Upper lobe of right lung (tissue), 1 donor: ENCODE measurements around the gene DNMT3A. TPM values are rescaled to one million over a fixed set of nuclear protein-coding genes. Genes with fewer than 3 reads are reported as not detected.

Source experiments
- ATAC-seq: fragments of 200-7000 bp; cut with Tn5 transposase; one replicate; pipeline ENCODE4 v1.9.1; 2020; ENCODE audit warnings: mild to moderate bottlenecking, moderate library complexity
- DNase-seq: peaks from one replicate; pipeline ENCODE4 v3.0.0-alpha.2; 2020
- H3K27ac ChIP-seq: fragments of 200-600 bp; one replicate; pipeline ENCODE4 v1.8.0; 2022
- H3K27me3 ChIP-seq: fragments of 200-600 bp; one replicate; pipeline ENCODE4 v1.8.0; 2022; ENCODE audit warnings: mild to moderate bottlenecking
- H3K36me3 ChIP-seq: fragments of 200-600 bp; one replicate; pipeline ENCODE4 v1.8.0; 2022
- H3K4me1 ChIP-seq: fragments of 200-600 bp; one replicate; pipeline ENCODE4 v1.8.0; 2022
- H3K4me3 ChIP-seq: fragments of 200-600 bp; one replicate; pipeline ENCODE4 v1.8.0; 2022; ENCODE audit warnings: mild to moderate bottlenecking
- H3K9me3 ChIP-seq: fragments of 200-600 bp; one replicate; pipeline ENCODE4 v1.8.0; 2022
- intact Hi-C: fragments of 100-400 bp; cut with DNase I; formaldehyde crosslinking; loops from one replicate; pipeline ENCODE4 v1.11.0; 2022
- total RNA-seq: library from RNA; stranded (reverse); fragmentation: NEBNext Ultra II Directional; extraction: Animal tissue kit (Norgen Biotek cat#: 25700); gene quantifications from one replicate; pipeline ENCODE4 v1.2.1, GENCODE V29; 2021
- TF ChIP-seq, protein P1 (sequence below): fragments of 200-600 bp; IDR thresholded peaks from one replicate; pipeline ENCODE4 v1.8.0; 2022; ENCODE audit warnings: antibody characterized with exemption
- donor health status: DM: no; HTN: yes; CAD: no; lungs with severe emphysema.

Gene DNMT3A
- total RNA-seq, 1 donor from 2014 or later: 31.3 TPM

DNA sequence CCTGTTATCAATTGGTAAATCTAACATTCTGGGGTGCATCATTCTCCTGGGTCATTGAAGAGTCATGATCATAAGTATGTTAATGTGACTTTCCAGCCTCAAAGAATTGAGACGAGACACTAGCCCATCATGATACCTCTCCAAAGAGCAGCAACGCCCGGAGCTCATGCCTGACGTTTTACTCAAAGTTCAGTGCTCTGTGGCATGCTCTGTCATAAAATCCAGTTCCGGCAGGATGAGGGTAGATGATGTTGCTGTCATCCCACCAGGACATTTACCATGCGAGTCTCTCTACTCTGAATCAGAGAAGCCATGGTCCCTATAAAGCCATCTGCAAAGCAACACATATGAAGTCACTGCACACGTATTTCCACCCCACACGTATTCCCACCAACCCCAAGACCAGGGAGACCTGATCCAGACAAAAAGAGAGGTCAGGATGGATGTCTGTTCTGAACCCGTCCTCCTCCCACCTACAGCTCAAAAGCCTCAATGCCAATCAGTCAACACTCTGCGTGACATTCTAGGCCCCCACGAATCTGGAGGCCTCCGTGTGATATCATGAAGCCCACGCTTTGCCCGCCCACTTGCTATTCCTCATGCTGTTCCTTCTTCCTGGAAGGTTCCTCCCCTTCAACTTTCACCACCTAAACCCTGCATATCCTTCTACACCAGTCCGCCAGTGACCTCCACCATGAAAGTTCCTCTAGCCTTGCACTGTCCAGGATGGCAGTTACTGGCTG is 85.8 kb downstream of the DNMT3A start:
- ATAC-seq: peak; percentile 39
- H3K9me3 ChIP-seq: no peaks in the 10 kb centered on the region
- no peak overlapping the region for H3K4me3 ChIP-seq
- peaks cover 17% of the 10 kb centered on the region for H3K36me3 ChIP-seq
- H3K27ac ChIP-seq: no peak overlapping the region
- TF ChIP-seq, protein P1, sequence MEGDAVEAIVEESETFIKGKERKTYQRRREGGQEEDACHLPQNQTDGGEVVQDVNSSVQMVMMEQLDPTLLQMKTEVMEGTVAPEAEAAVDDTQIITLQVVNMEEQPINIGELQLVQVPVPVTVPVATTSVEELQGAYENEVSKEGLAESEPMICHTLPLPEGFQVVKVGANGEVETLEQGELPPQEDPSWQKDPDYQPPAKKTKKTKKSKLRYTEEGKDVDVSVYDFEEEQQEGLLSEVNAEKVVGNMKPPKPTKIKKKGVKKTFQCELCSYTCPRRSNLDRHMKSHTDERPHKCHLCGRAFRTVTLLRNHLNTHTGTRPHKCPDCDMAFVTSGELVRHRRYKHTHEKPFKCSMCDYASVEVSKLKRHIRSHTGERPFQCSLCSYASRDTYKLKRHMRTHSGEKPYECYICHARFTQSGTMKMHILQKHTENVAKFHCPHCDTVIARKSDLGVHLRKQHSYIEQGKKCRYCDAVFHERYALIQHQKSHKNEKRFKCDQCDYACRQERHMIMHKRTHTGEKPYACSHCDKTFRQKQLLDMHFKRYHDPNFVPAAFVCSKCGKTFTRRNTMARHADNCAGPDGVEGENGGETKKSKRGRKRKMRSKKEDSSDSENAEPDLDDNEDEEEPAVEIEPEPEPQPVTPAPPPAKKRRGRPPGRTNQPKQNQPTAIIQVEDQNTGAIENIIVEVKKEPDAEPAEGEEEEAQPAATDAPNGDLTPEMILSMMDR: no peak
- no peaks in the 10 kb centered on the region for H3K27me3 ChIP-seq
- intact Hi-C loops: no loop called here
- DNase-seq: peak; percentile 76
- H3K4me1 ChIP-seq: peaks cover 17% of the 10 kb centered on the region

DNA sequence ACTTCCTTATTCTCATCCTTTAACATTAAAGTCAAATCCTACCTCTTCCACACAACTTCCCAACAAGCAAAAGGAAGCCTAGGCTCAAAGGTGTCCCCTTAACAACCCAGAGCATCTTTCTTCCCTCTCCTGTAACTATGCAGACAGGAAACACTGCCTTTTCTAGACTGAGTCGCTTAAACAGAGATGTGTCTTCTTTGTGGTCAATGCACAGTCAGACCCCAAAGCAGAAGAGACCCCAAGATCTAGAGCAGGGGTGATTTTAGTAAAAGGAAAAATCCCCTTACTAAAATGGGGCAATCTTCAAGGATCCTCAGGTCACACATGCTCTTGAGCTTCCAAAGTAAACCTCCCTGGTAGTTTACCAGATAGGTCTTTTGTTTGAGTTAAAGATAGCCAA is 86.8 kb downstream of the DNMT3A start:
- intact Hi-C loops: no loop called here
- Histone ChIP-seq H3K4me1 (peaks cover 17% of the 10 kb centered on the region), H3K36me3 (peaks cover 13% of the 10 kb centered on the region), H3K27ac (no peak overlapping the region), H3K9me3 (no peaks in the 10 kb centered on the region), H3K4me3 (no peak overlapping the region), H3K27me3 (no peaks in the 10 kb centered on the region)
- TF ChIP-seq, protein P1: no peak
- DNase-seq: no peak
- ATAC-seq: no peak

DNA sequence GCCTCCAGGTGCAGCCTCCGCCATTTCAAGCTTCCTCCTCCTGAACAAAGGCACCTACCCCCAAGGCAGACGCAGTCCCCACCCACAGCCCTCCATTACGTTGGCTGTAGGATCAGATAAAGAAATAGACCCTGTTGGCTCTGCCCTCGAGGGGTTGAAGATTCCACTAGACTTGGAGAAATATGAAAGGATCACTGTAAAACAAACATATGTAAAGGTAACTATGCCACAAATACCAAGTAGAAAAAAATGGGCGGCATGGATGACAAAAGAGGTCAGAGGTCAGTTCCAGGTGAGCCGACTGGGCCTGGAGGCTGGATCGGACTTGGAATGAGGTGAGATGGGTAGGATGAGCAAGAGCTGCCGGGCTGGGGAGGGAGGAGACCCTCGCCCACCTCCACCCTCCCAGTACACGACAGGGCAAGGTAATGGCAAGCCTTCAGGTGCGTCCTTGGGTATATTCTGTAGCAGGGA is 88.5 kb downstream of the DNMT3A start:
- intact Hi-C loops: no loop called here
- peak overlapping the region; percentile 63 for H3K4me3 ChIP-seq

DNA sequence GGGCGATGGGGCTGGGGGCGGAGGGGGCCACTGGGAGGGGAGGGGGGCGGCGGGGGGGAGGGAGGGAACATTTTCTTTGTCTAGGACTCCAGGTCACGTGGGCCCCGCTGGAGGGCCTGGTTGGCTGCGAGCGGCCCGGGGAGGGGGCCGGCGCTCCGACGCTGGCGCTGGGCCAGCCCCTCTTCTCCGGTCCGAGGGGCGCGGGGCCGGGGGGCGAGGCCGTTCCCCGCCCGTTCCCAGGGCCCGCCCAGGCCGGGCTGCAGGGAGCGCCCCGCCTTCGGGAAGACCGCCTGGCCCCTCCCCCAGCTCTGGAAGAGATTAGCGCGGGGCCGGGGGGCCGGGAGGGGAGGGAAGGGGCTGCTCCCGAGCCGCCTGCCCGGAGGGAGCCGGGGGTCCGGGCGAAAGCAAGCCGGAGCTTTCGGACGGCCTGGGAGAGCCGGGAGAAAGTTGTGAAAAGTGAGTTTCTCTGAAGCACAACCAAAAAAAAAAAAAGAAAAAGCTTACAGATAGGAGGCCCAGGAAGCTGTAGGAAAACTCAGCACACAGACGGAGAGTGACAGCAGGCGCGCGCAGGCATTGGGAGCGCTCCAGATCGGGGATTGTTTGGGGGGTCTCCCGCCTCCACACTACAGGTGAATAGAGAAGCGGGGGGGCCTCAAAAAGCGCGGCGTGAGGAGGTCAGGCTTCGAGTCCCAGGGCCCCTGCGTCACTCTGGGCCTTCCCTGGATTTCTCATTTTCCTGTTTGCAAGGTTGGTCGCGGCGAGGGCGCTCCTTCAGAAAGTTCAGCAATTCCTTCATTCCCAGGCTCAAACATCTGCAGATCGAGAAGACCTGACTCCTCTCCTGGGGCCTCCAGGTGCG is 89.2 kb downstream of the DNMT3A start:
- H3K36me3 ChIP-seq: peaks cover 12% of the 10 kb centered on the region
- ATAC-seq (peak; percentile 75), DNase-seq (peak; percentile 86)
- H3K27ac ChIP-seq: peak overlapping the region; percentile 81
- TF ChIP-seq, protein P1: no peak
- intact Hi-C loops: no loop called here
- H3K9me3 ChIP-seq: no peaks in the 10 kb centered on the region
- H3K4me1 ChIP-seq: peaks cover 17% of the 10 kb centered on the region
- H3K4me3 ChIP-seq: peak overlapping the region; percentile 63
- no peaks in the 10 kb centered on the region for H3K27me3 ChIP-seq

More for the DNA sequence above, 88.5 kb downstream of the DNMT3A start:
- Histone ChIP-seq H3K27me3 (no peaks in the 10 kb centered on the region), H3K9me3 (no peaks in the 10 kb centered on the region), H3K27ac (no peak overlapping the region), H3K4me1 (peaks cover 17% of the 10 kb centered on the region), H3K36me3 (peaks cover 12% of the 10 kb centered on the region)
- TF ChIP-seq, protein P1: no peak
- no peak for DNase-seq
- ATAC-seq: no peak

DNA sequence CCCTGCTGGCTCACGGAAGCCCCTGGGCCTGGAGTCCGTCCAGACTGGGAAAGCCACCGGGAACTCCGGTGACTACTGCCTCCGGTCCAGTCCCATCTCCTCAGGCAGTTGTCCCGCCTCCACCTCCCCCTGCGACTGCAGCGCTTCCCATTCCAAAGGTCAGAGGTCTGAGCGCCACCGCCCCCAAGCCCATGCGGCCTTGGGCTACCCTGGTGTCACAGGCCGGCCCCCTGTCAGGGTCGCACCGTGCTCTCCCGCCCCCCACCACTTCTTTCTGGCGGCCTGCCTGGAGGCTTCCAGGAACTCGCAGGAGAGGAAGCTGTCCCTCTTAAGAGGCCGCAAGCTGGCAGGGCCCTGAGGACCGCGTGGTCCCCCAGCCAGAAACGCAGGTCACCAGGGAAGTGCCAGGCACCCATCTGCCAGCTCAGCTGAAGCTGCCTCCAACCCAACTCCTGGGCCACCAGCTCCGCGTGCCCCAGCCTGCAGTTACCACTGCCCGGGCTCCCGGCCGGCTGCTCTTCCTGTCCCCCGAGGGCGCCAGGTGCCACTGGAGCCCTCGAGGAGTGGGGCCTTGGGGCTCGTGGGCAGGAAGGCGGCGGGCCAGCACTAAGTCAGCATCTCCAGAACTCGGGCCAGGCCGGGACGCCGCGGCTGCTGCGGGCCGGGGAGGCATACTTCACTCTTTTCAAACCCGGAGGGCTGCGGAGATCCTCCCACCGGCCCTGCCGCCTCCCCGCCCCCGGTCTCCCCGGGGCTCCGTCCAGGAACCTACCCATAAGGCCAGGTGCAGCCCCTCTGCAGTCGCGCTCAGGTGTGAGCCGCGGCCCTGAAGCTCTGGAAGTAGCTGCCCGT is 90.1 kb downstream of the DNMT3A start:
- Histone ChIP-seq H3K27me3 (no peaks in the 10 kb centered on the region), H3K36me3 (peaks cover 21% of the 10 kb centered on the region), H3K4me1 (peaks cover 17% of the 10 kb centered on the region), H3K27ac (peak overlapping the region; percentile 81), H3K9me3 (no peaks in the 10 kb centered on the region), H3K4me3 (peak overlapping the region; percentile 63)
- peak; percentile 81 for DNase-seq
- TF ChIP-seq, protein P1: no peak
- peak; percentile 63 for ATAC-seq
- intact Hi-C loops: no loop called here
